Central memory CD8-positive, alpha-beta T cell (primary cell): ENCODE measurements around the gene L3MBTL1.

Experiments used
- ATAC-seq: fragments of 150-1000 bp; cut with Tn5 transposase; replicated peaks from 2 replicates; pipeline ENCODE4 v1.10.0; 2022; ENCODE audit warnings: mild to moderate bottlenecking, moderate FRiP score, moderate number of reproducible peaks; ENCODE audit not compliant: poor library complexity, severe bottlenecking; ENCODE audit errors: extremely low read depth
- DNase-seq, 2 donors: peaks; one replicate each; pipeline ENCODE4 v3.0.0; 2021; ENCODE audit warnings: low spot score in 2 of 2
- H3K27ac Mint-ChIP-seq: one replicate; pipeline ENCODE4 v1.8.0; 2022; ENCODE audit warnings: low read depth, mild to moderate bottlenecking, moderate library complexity, mixed read lengths
- H3K27me3 Mint-ChIP-seq: one replicate; pipeline ENCODE4 v1.8.0; 2022; ENCODE audit warnings: mixed read lengths
- H3K36me3 Mint-ChIP-seq: one replicate; pipeline ENCODE4 v1.8.0; 2022; ENCODE audit warnings: mild to moderate bottlenecking, moderate library complexity, mixed read lengths; ENCODE audit not compliant: insufficient read depth
- H3K4me1 Mint-ChIP-seq: one replicate; pipeline ENCODE4 v1.8.0; 2022; ENCODE audit warnings: mixed read lengths
- H3K4me3 Mint-ChIP-seq: one replicate; pipeline ENCODE4 v1.8.0; 2022; ENCODE audit warnings: mild to moderate bottlenecking, moderate library complexity, mixed read lengths
- H3K9me3 Mint-ChIP-seq: one replicate; pipeline ENCODE4 v1.8.0; 2022; ENCODE audit warnings: mixed read lengths

Gene L3MBTL1

GRCh38 chr20:43541214-43541613, 33.7 kb downstream of the L3MBTL1 start:
- no peak for DNase-seq

GRCh38 chr20:43542161-43542560, 34.7 kb downstream of the L3MBTL1 start:
- Mint-ChIP-seq H3K27ac (no peak overlapping the region), H3K9me3 (no peaks in the 10 kb centered on the region), H3K4me1 (no peaks in the 10 kb centered on the region)

More at GRCh38 chr20:43541214-43541613, 33.7 kb downstream of the L3MBTL1 start:
- ATAC-seq, result no peak
- H3K4me1 Mint-ChIP-seq, result no peaks in the 10 kb centered on the region
- H3K4me3 Mint-ChIP-seq, result no peak overlapping the region
- H3K27ac Mint-ChIP-seq, result no peak overlapping the region
- H3K27me3 Mint-ChIP-seq, result no peaks in the 10 kb centered on the region
- H3K36me3 Mint-ChIP-seq, result peaks cover 4% of the 10 kb centered on the region
- no peaks in the 10 kb centered on the region for H3K9me3 Mint-ChIP-seq

GRCh38 chr20:43542674-43543073, 35.2 kb downstream of the L3MBTL1 start:
- H3K4me3 Mint-ChIP-seq, result no peak overlapping the region

More at GRCh38 chr20:43542161-43542560, 34.7 kb downstream of the L3MBTL1 start:
- Mint-ChIP-seq H3K4me3 (no peak overlapping the region), H3K36me3 (peaks cover 4% of the 10 kb centered on the region), H3K27me3 (no peaks in the 10 kb centered on the region)
- DNase-seq, result no peak
- no peak for ATAC-seq

GRCh38 chr20:43543138-43543537, 35.6 kb downstream of the L3MBTL1 start:
- no peaks in the 10 kb centered on the region for H3K9me3 Mint-ChIP-seq
- peaks cover 4% of the 10 kb centered on the region for H3K36me3 Mint-ChIP-seq
- no peak for ATAC-seq
- DNase-seq, result no peak
- H3K4me1 Mint-ChIP-seq, result no peaks in the 10 kb centered on the region
- H3K4me3 Mint-ChIP-seq, result no peak overlapping the region
- H3K27ac Mint-ChIP-seq, result no peak overlapping the region
- H3K27me3 Mint-ChIP-seq, result no peaks in the 10 kb centered on the region

More at GRCh38 chr20:43542674-43543073, 35.2 kb downstream of the L3MBTL1 start:
- no peak for DNase-seq
- H3K27ac Mint-ChIP-seq, result no peak overlapping the region
- no peak for ATAC-seq
- no peaks in the 10 kb centered on the region for H3K27me3 Mint-ChIP-seq
- H3K36me3 Mint-ChIP-seq, result peaks cover 4% of the 10 kb centered on the region
- H3K9me3 Mint-ChIP-seq, result no peaks in the 10 kb centered on the region
- H3K4me1 Mint-ChIP-seq, result no peaks in the 10 kb centered on the region

- Mint-ChIP-seq H3K36me3 (peaks cover 3% of the 10 kb centered on the region), H3K27me3 (no peaks in the 10 kb centered on the region), H3K4me3 (no peak overlapping the region), H3K9me3 (no peaks in the 10 kb centered on the region), H3K4me1 (no peaks in the 10 kb centered on the region), H3K27ac (no peak overlapping the region)
- no peak for DNase-seq
- no peak for ATAC-seq
Measured at GRCh38 chr20:43544501-43544900, 37.0 kb downstream of the L3MBTL1 start.

- Mint-ChIP-seq H3K27ac (no peak overlapping the region), H3K9me3 (no peaks in the 10 kb centered on the region), H3K27me3 (no peaks in the 10 kb centered on the region), H3K4me1 (no peaks in the 10 kb centered on the region), H3K4me3 (no peak overlapping the region), H3K36me3 (peaks cover 3% of the 10 kb centered on the region)
- ATAC-seq (no peak), DNase-seq (no peak)
Measured at GRCh38 chr20:43545837-43546578, 38.5 kb downstream of the L3MBTL1 start.

GRCh38 chr20:43548273-43548880, 40.9 kb downstream of the L3MBTL1 start:
- Mint-ChIP-seq H3K36me3 (peaks cover 3% of the 10 kb centered on the region), H3K27me3 (no peaks in the 10 kb centered on the region), H3K9me3 (no peaks in the 10 kb centered on the region), H3K4me1 (no peaks in the 10 kb centered on the region), H3K27ac (no peak overlapping the region), H3K4me3 (no peak overlapping the region)
- no peak for ATAC-seq
- no peak for DNase-seq

- Mint-ChIP-seq H3K4me3 (no peak overlapping the region), H3K9me3 (no peaks in the 10 kb centered on the region), H3K27ac (no peak overlapping the region), H3K4me1 (no peaks in the 10 kb centered on the region), H3K36me3 (peaks cover 2% of the 10 kb centered on the region), H3K27me3 (no peaks in the 10 kb centered on the region)
- DNase-seq, result no peak
- no peak for ATAC-seq
Measured at GRCh38 chr20:43549416-43550065, 42.0 kb downstream of the L3MBTL1 start.

GRCh38 chr20:43550456-43550855, 43.0 kb downstream of the L3MBTL1 start:
- Mint-ChIP-seq H3K4me3 (no peak overlapping the region), H3K27me3 (no peaks in the 10 kb centered on the region), H3K27ac (no peak overlapping the region), H3K36me3 (peaks cover 2% of the 10 kb centered on the region), H3K4me1 (no peaks in the 10 kb centered on the region), H3K9me3 (no peaks in the 10 kb centered on the region)
- DNase-seq, result no peak
- ATAC-seq, result no peak

- Mint-ChIP-seq H3K27me3 (no peaks in the 10 kb centered on the region), H3K4me3 (no peak overlapping the region), H3K9me3 (no peaks in the 10 kb centered on the region), H3K36me3 (no peaks in the 10 kb centered on the region), H3K27ac (no peak overlapping the region), H3K4me1 (no peaks in the 10 kb centered on the region)
- ATAC-seq (no peak), DNase-seq (no peak)
Measured at GRCh38 chr20:43554369-43554768, 46.9 kb downstream of the L3MBTL1 start.

GRCh38 chr20:43558412-43559146, 51.1 kb downstream of the L3MBTL1 start, which contains the start of gene SGK2:
TSS of gene SGK2 (plus strand) at chr20:43559027. CDS start at chr20:43566496, 7,469 bp downstream.
- ATAC-seq (no peak), DNase-seq (no peak)
- H3K4me1 Mint-ChIP-seq, result no peaks in the 10 kb centered on the region
- no peak within 1 kb of the TSS for H3K4me3 Mint-ChIP-seq
- no peaks in the 10 kb centered on the region for H3K27me3 Mint-ChIP-seq
- no peak within 1 kb of the TSS for H3K27ac Mint-ChIP-seq
- H3K36me3 Mint-ChIP-seq, result no peaks in the 10 kb centered on the region
- no peaks in the 10 kb centered on the region for H3K9me3 Mint-ChIP-seq

GRCh38 chr20:43559147-43559987, 51.9 kb downstream of the L3MBTL1 start:
- Mint-ChIP-seq H3K27ac (no peak overlapping the region), H3K4me1 (no peaks in the 10 kb centered on the region)

More at GRCh38 chr20:43559147-43559987, 51.9 kb downstream of the L3MBTL1 start:
- DNase-seq (no peak), ATAC-seq (no peak)
- Mint-ChIP-seq H3K27me3 (no peaks in the 10 kb centered on the region), H3K36me3 (no peaks in the 10 kb centered on the region), H3K9me3 (no peaks in the 10 kb centered on the region), H3K4me3 (no peak overlapping the region)
